Hematopoietic multipotent progenitor cell treated with erythropoietin and hydrocortisone succinate and interleukin-3 and kit ligand, for 4 days (in vitro differentiated cells): Measurements from ENCODE around the gene SRRM3.
"Not testable (repeated sequence)": the region's sequence is repeated elsewhere in the genome, so short reads cannot be mapped to it uniquely, and the experiment has no call there.

Experiments used
- DNase-seq: peaks from one replicate; pipeline ENCODE4 v3.0.0-alpha.2; 2015

The SRRM3 gene

GRCh38 chr7:76231071-76231470, 29.4 kb downstream of the SRRM3 start:
- DNase-seq = no peak

GRCh38 chr7:76231583-76231982, 29.9 kb downstream of the SRRM3 start:
- no peak for DNase-seq

GRCh38 chr7:76232698-76233097, 31.0 kb downstream of the SRRM3 start:
- no peak for DNase-seq

- DNase-seq = no peak
Observed at GRCh38 chr7:76233538-76234281, 32.0 kb downstream of the SRRM3 start.

GRCh38 chr7:76234282-76234584, 32.5 kb downstream of the SRRM3 start:
- DNase-seq = no peak

GRCh38 chr7:76234931-76235441, 33.3 kb downstream of the SRRM3 start:
- DNase-seq = peak; percentile 91

GRCh38 chr7:76236224-76236623, 34.5 kb downstream of the SRRM3 start:
- DNase-seq = no peak

- DNase-seq = no peak
Observed at GRCh38 chr7:76238326-76238725, 36.6 kb downstream of the SRRM3 start.

- no peak for DNase-seq
Observed at GRCh38 chr7:76241141-76241540, 39.4 kb downstream of the SRRM3 start.

- not testable (repeated sequence) for DNase-seq
Observed at GRCh38 chr7:76242517-76243063, 40.9 kb downstream of the SRRM3 start.

GRCh38 chr7:76244781-76245391, 43.2 kb downstream of the SRRM3 start:
- no peak for DNase-seq

GRCh38 chr7:76246804-76247389, 45.2 kb downstream of the SRRM3 start:
- no peak for DNase-seq

- DNase-seq = no peak
Observed at GRCh38 chr7:76247938-76248337, 46.2 kb downstream of the SRRM3 start.

GRCh38 chr7:76252021-76252420, 50.3 kb downstream of the SRRM3 start:
- DNase-seq = no peak

- DNase-seq = no peak
Observed at GRCh38 chr7:76254781-76255180, 53.1 kb downstream of the SRRM3 start.

- DNase-seq = no peak
Observed at GRCh38 chr7:76257973-76258372, 56.3 kb downstream of the SRRM3 start.

- no peak for DNase-seq
Observed at GRCh38 chr7:76259124-76260093, 57.7 kb downstream of the SRRM3 start.

GRCh38 chr7:76260171-76260703, 58.5 kb downstream of the SRRM3 start:
- peak; percentile 78 for DNase-seq

- no peak for DNase-seq
Observed at GRCh38 chr7:76261329-76261728, 59.6 kb downstream of the SRRM3 start.

- DNase-seq = no peak
Observed at GRCh38 chr7:76261931-76262330, 60.2 kb downstream of the SRRM3 start.

- DNase-seq = peak; percentile 82
Observed at GRCh38 chr7:76262683-76263402, 61.1 kb downstream of the SRRM3 start.

- no peak for DNase-seq
Observed at GRCh38 chr7:76265299-76265698, 63.6 kb downstream of the SRRM3 start.
